Spleen (tissue), 11 donors: ENCODE results near the gene ROBO1. TPM values are rescaled to one million over a fixed set of nuclear protein-coding genes. Genes with fewer than 3 reads are reported as not detected.

Experiments used
- DNase-seq: peaks from one replicate; pipeline ENCODE4 v3.0.0-alpha.2; 2020
- H3K27ac ChIP-seq, 8 donors: fragments of 200-600 bp; sonication (generic) in 7 of 8; 1 replicate in 4 of 8; 2 replicates in 4 of 8; pipeline versions ENCODE4 v1.5.0 to v1.8.0; 2016 to 2021; ENCODE audit warnings: inconsistent platforms in 4 of 8, mild to moderate bottlenecking in 4 of 8, moderate library complexity in 1 of 8
- H3K27me3 ChIP-seq, 7 donors: fragments of 200-600 bp; sonication (generic) in 6 of 7; replicated peaks in 1 of 7; 1 replicate in 4 of 7; 2 replicates in 3 of 7; pipeline versions ENCODE4 v1.5.0 to v1.8.0; 2016 to 2021; ENCODE audit warnings: inconsistent platforms in 3 of 7, mild to moderate bottlenecking in 1 of 7
- H3K36me3 ChIP-seq, 6 donors: fragments of 200-600 bp; sonication (generic) in 5 of 6; 1 replicate in 4 of 6; 2 replicates in 2 of 6; pipeline versions ENCODE4 v1.5.0 to v1.8.0; 2016 to 2021; ENCODE audit warnings: inconsistent platforms in 2 of 6
- H3K4me1 ChIP-seq, 6 donors: fragments of 200-600 bp; sonication (generic) in 5 of 6; 1 replicate in 3 of 6; 2 replicates in 3 of 6; pipeline versions ENCODE4 v1.5.0 to v1.8.0; 2016 to 2021; ENCODE audit warnings: inconsistent platforms in 3 of 6
- H3K4me3 ChIP-seq, 8 donors: fragments of 200-600 bp; sonication (generic) in 7 of 8; 1 replicate in 4 of 8; 2 replicates in 4 of 8; pipeline versions ENCODE4 v1.5.0 to v1.8.0; 2016 to 2021; ENCODE audit warnings: inconsistent platforms in 4 of 8, mild to moderate bottlenecking in 4 of 8, moderate library complexity in 2 of 8
- H3K9me3 ChIP-seq, 8 donors: fragments of 200-600 bp; sonication (generic) in 7 of 8; 1 replicate in 4 of 8; 2 replicates in 4 of 8; pipeline versions ENCODE4 v1.5.0 to v1.8.0; 2016 to 2021; ENCODE audit warnings: inconsistent platforms in 4 of 8
- POLR2A ChIP-seq, 3 donors: fragments of 450-650 bp; IDR thresholded peaks; one replicate each; pipeline ENCODE4 v1.5.1; 2017; ENCODE audit warnings: antibody characterized with exemption in 3 of 3, mild to moderate bottlenecking in 1 of 3
- POLR2AphosphoS5 ChIP-seq, 3 donors: sonication (generic); formaldehyde crosslinking; IDR thresholded peaks; one replicate each; pipeline ENCODE4 v1.5.1; 2017; ENCODE audit warnings: antibody characterized with exemption in 3 of 3
- WGBS, 5 donors: extraction: QIAGEN DNeasy Blood & Tissue Kit in 3 of 5; methylation state at CpG; one replicate each; pipeline versions ENCODE4 v1.1.5 to v1.1.7; 2013 to 2018; 5-methylcytosine and 5-hydroxymethylcytosine counted together
- intact Hi-C: fragments of 100-400 bp; cut with DNase I; formaldehyde crosslinking; loops from one replicate; pipeline ENCODE4 v1.15.0; 2023; ENCODE audit warnings: low total_unique reads
- polyA plus RNA-seq, 3 donors: library from polyadenylated mRNA; stranded (reverse); fragments of 200-250 nt; gene quantifications; one replicate each; pipeline ENCODE4 v1.2.1, GENCODE V29; 2013
- total RNA-seq, 7 donors: library from RNA; depleted of rRNA in 3 of 7; stranded (reverse); fragments of >200 nt in 3 of 7; fragmentation: NEBNext Ultra II Directional in 4 of 7; extraction: Animal tissue kit (Norgen Biotek cat#: 25700) in 4 of 7; gene quantifications; one replicate each; pipeline versions ENCODE4 v1.1.0 to v1.2.1, GENCODE V29; 2016 to 2021
- TF ChIP-seq, protein P1 (sequence below), 11 experiments: fragments of 200-600 bp in 7 of 11; fragments of 450-650 bp in 4 of 11; sonication (generic) in 4 of 11; IDR thresholded peaks in 8 of 11; conservative IDR thresholded peaks in 3 of 11; 1 replicate in 7 of 11; 2 replicates in 4 of 11; pipeline versions ENCODE4 v1.4.0 to v1.8.0; 2016 to 2021; ENCODE audit warnings: antibody characterized with exemption in 11 of 11, inconsistent platforms in 4 of 11, mild to moderate bottlenecking in 1 of 11
- donor health status: healthy with polysubstance abuse.
- donor health status: DM: no; HTN: no; CAD: no; lungs with moderate emphysema.
- donor health status: DM: no; HTN: no; CAD: no.
- donor health status: Bipolar disorder and iron deficiency.
- donor health status: healthy.
- donor health status: DM: no; HTN: no; CAD: no.
- donor health status: DM: yes; HTN: yes; CAD: no.

The ROBO1 gene
- total and polyA plus RNA-seq, 10 donors: 3.4 to 37.3 (median 26.0) TPM

DNA sequence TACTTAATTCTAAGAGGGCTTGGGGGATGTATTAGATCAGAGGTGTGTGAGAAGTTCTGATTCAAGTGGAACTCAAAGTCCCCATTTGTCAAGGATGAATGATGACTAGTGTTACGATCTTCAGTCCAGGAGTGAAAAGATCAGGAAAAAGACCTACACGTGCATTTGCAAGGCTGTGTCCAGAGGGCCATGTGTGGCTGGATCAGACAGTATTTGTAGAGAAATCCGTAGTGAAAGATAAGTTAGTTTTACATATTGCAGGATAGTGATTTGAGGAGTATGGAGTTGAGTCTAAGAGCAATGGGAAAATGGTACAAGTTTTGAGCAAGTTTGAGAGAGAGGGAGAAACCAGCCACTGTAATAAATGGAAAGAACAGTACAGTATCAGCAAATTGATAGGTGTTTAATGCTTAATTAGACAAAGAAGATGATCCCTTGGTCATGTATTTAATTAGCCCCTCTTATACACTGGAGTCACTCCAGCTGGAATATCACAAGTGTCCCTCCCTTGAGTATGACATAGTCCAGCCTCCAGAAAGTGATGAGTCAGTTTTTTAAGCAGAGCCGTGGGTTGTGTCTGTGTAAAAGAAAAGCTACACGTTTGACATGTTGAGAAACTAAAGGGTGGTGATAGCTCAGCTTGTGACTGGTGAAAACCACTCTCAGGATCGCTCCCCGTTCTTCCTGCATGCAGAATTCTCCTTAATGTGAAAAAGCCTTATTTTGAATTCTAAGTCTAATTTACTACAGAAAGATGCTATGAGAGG lies 348.8 kb downstream of the ROBO1 start:
- TF ChIP-seq POLR2A (IDR thresholded peaks at IDR 0.05): no peak
- no peak for TF ChIP-seq POLR2AphosphoS5 (IDR thresholded peaks at IDR 0.05)
- TF ChIP-seq, protein P1, sequence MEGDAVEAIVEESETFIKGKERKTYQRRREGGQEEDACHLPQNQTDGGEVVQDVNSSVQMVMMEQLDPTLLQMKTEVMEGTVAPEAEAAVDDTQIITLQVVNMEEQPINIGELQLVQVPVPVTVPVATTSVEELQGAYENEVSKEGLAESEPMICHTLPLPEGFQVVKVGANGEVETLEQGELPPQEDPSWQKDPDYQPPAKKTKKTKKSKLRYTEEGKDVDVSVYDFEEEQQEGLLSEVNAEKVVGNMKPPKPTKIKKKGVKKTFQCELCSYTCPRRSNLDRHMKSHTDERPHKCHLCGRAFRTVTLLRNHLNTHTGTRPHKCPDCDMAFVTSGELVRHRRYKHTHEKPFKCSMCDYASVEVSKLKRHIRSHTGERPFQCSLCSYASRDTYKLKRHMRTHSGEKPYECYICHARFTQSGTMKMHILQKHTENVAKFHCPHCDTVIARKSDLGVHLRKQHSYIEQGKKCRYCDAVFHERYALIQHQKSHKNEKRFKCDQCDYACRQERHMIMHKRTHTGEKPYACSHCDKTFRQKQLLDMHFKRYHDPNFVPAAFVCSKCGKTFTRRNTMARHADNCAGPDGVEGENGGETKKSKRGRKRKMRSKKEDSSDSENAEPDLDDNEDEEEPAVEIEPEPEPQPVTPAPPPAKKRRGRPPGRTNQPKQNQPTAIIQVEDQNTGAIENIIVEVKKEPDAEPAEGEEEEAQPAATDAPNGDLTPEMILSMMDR (IDR thresholded peaks at IDR 0.05 in 8 of 11, conservative IDR thresholded peaks at IDR 0.05 in 3 of 11): no peak
- DNase-seq: no peak

DNA sequence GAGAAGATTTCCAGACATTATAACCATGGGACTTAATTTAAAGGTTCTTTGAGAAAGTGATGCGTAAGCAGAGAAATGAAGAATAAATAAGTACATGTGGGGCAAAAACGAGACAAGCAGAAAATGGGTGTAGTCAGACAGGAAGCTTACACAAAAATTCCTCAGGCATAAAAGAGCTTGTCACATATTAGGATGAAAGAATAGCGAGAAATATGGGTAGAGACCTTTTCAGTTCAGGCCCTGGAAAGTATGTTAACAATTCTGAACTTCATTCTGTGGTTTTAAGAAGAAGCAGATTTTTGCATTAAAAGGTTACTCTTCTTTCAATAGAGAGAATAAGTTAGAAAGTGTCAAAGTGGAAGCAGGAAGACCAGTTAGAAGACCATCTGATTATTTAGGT lies 352.4 kb downstream of the ROBO1 start:
- 41 to 67% (median 61%) methylated on average over 3 of the region's 3 CpGs for WGBS, 5 donors
- Histone ChIP-seq H3K27ac (no peak overlapping the region), H3K9me3 (no peaks in the 10 kb centered on the region), H3K36me3 (no peaks in the 10 kb centered on the region), H3K4me1 (no peaks in the 10 kb centered on the region), H3K27me3 (no peaks in the 10 kb centered on the region), H3K4me3 (no peak overlapping the region)
- intact Hi-C loops: no loop called here
- no peak for DNase-seq
- no peak for TF ChIP-seq POLR2A (IDR thresholded peaks at IDR 0.05)
- TF ChIP-seq, protein P1 (IDR thresholded peaks at IDR 0.05 in 8 of 11, conservative IDR thresholded peaks at IDR 0.05 in 3 of 11): no peak
- TF ChIP-seq POLR2AphosphoS5 (IDR thresholded peaks at IDR 0.05): no peak

More for the DNA sequence above, 348.8 kb downstream of the ROBO1 start:
- Histone ChIP-seq H3K9me3 (no peaks in the 10 kb centered on the region), H3K4me1 (no peaks in the 10 kb centered on the region), H3K4me3 (no peak overlapping the region), H3K27ac (no peak overlapping the region), H3K36me3 (no peaks in the 10 kb centered on the region), H3K27me3 (no peaks in the 10 kb centered on the region)
- WGBS, 5 donors: 49 to 75% (median 61%) methylated on average over 7 of the region's 7 CpGs
- intact Hi-C loops: no loop called here

DNA sequence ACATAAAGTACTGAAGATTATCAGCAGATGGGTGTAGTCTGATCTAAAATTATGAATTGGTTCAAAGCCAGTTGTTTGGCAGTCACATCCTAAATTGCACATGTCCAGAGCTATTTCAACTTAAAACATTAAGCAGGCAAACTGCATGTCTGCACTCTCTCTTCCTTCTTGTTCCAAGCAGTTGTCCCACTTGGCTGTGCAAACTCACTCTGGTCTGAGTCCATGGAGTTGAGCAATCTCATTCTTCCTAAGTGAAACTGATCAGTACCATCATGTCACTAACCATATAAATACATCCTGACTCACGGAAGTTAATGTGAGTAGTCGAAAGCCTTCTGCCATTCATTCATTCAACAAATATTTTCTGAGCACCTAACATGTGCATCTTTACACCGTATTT lies 353.0 kb downstream of the ROBO1 start:
- TF ChIP-seq, protein P1 (IDR thresholded peaks at IDR 0.05 in 8 of 11, conservative IDR thresholded peaks at IDR 0.05 in 3 of 11): no peak
- TF ChIP-seq POLR2A (IDR thresholded peaks at IDR 0.05) (no peak), POLR2AphosphoS5 (IDR thresholded peaks at IDR 0.05) (no peak)
- H3K4me3 ChIP-seq: no peak overlapping the region

DNA sequence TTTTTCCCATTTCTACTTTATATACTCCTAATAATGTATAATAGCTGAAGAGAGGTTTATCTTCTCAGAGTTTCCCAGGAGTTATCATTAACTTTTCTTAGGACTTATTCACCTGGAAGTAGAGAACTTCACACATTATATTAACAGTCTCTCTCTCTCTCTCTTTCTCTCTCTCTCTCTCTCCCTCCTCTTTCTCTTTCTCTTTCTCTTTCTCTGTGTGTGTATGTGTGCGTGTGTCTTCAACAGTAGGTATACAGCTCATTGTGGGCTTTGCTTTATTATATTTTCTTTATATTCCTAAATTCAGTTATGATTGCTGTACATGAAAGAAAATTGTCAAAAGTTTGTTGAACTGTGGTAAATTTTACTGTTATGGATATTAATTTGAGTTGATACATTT lies 353.8 kb downstream of the ROBO1 start:
- Histone ChIP-seq H3K27ac (no peak overlapping the region), H3K36me3 (no peaks in the 10 kb centered on the region), H3K4me1 (no peaks in the 10 kb centered on the region), H3K4me3 (no peak overlapping the region), H3K27me3 (no peaks in the 10 kb centered on the region), H3K9me3 (no peaks in the 10 kb centered on the region)
- DNase-seq: no peak
- TF ChIP-seq POLR2A (IDR thresholded peaks at IDR 0.05) (no peak), POLR2AphosphoS5 (IDR thresholded peaks at IDR 0.05) (no peak)
- TF ChIP-seq, protein P1 (IDR thresholded peaks at IDR 0.05 in 8 of 11, conservative IDR thresholded peaks at IDR 0.05 in 3 of 11): no peak
- WGBS, 5 donors: 67 to 89% (median 82%) methylated on average over 1 of the region's 1 CpG
- intact Hi-C loops: no loop called here

More for the DNA sequence above, 353.0 kb downstream of the ROBO1 start:
- no peak for DNase-seq
- intact Hi-C loops: no loop called here
- H3K9me3 ChIP-seq: no peaks in the 10 kb centered on the region
- 77 to 93% (median 83%) methylated on average over 3 of the region's 3 CpGs for WGBS, 5 donors
- no peaks in the 10 kb centered on the region for H3K36me3 ChIP-seq
- no peak overlapping the region for H3K27ac ChIP-seq
- H3K4me1 ChIP-seq: no peaks in the 10 kb centered on the region
- no peaks in the 10 kb centered on the region for H3K27me3 ChIP-seq
